ENCODE measurements around the gene GOLGA8A.
A peak's percentile ranks its signal among the peaks of the same experiment; 100 is the strongest.

Gene GOLGA8A

GRCh38 chr15:34437687-34438086, at the start of gene GOLGA8A:
TSS of gene GOLGA8A (minus strand) at chr15:34437808. CDS start at chr15:34389691, 48,117 bp downstream.
- peak; percentile 29 for DNase-seq (ENCODE audit: extremely low read depth, low read depth)
- no peak for TF ChIP-seq CTCF (IDR thresholded peaks at IDR 0.05; ENCODE audit: low read depth, low read length)

- no peak for DNase-seq (ENCODE audit: extremely low read depth, low read depth)
- TF ChIP-seq CTCF (IDR thresholded peaks at IDR 0.05; ENCODE audit: low read depth, low read length): no peak
These were observed 46.0 kb upstream of the GOLGA8A start for GRCh38 chr15:34483644-34484043.

- DNase-seq (ENCODE audit: extremely low read depth, low read depth): no peak
- TF ChIP-seq CTCF (IDR thresholded peaks at IDR 0.05; ENCODE audit: low read depth, low read length): no peak
These were observed 43.8 kb upstream of the GOLGA8A start for GRCh38 chr15:34481370-34481769.

- TF ChIP-seq CTCF (IDR thresholded peaks at IDR 0.05; ENCODE audit: low read depth, low read length): no peak
These were observed 36.2 kb upstream of the GOLGA8A start for GRCh38 chr15:34473840-34474239.

GRCh38 chr15:34472947-34473346, 35.3 kb upstream of the GOLGA8A start:
- TF ChIP-seq CTCF (IDR thresholded peaks at IDR 0.05; ENCODE audit: low read depth, low read length): no peak
- no peak for DNase-seq (ENCODE audit: extremely low read depth, low read depth)

More at GRCh38 chr15:34473840-34474239, 36.2 kb upstream of the GOLGA8A start:
- DNase-seq (ENCODE audit: extremely low read depth, low read depth): no peak

- TF ChIP-seq CTCF (IDR thresholded peaks at IDR 0.05; ENCODE audit: low read depth, low read length): no peak
- DNase-seq (ENCODE audit: extremely low read depth, low read depth): no peak
These were observed 33.3 kb upstream of the GOLGA8A start for GRCh38 chr15:34470892-34471291.

- no peak for TF ChIP-seq CTCF (IDR thresholded peaks at IDR 0.05; ENCODE audit: low read depth, low read length)
These were observed 32.5 kb upstream of the GOLGA8A start for GRCh38 chr15:34470091-34470490.

More at GRCh38 chr15:34470091-34470490, 32.5 kb upstream of the GOLGA8A start:
- no peak for DNase-seq (ENCODE audit: extremely low read depth, low read depth)
